Hepatocyte (in vitro differentiated cells): ENCODE results near the gene RAD50.

Source experiments
- EZH2 ChIP-seq: fragments of 200-600 bp; sonication (generic); IDR thresholded peaks from 2 replicates; pipeline ENCODE4 v1.6.1; 2016; ENCODE audit warnings: antibody characterized with exemption, mild to moderate bottlenecking, borderline replicate concordance
- EZH2phosphoT487 ChIP-seq: fragments of 200-600 bp; sonication (generic); IDR thresholded peaks from one replicate; pipeline ENCODE4 v1.6.1; 2018; ENCODE audit warnings: antibody characterized with exemption, mild to moderate bottlenecking, low read depth, moderate library complexity; ENCODE audit not compliant: unreplicated experiment, severe bottlenecking

GRCh38 chr5:132637241-132637640 lies 80.5 kb downstream of the RAD50 start:
- TF ChIP-seq EZH2phosphoT487 (no peak), EZH2 (no peak)
